GM19372 (cell line): Measurements from ENCODE around the gene CIDEC.

Experiments used
- ATAC-seq: cut with Tn5 transposase; IDR thresholded peaks from one replicate; pipeline ENCODE4 v1.9.1; 2021; ENCODE audit warnings: mild to moderate bottlenecking, low read depth, moderate library complexity; ENCODE audit not compliant: unreplicated experiment

The CIDEC gene

GRCh38 chr3:9817436-9817835 is 62.6 kb downstream of the CIDEC start:
- ATAC-seq = no peak
